DOHH2 (cell line): Measurements from ENCODE around the gene CFTR.

Experiments used
- H3F3A ChIP-seq: fragments of 200-600 bp; sonication (generic), shearing (Covaris generic); 2 replicates; pipeline ENCODE4 v1.6.0; 2016; ENCODE audit warnings: antibody characterized with exemption, mild to moderate bottlenecking; ENCODE audit not compliant: control insufficient read depth, insufficient read depth
- H3K27ac ChIP-seq: fragments of 200-600 bp; sonication (generic); 2 replicates; pipeline ENCODE4 v1.5.1; 2014; ENCODE audit warnings: low read depth, mild to moderate bottlenecking, low read length, moderate library complexity
- H3K27me3 ChIP-seq: fragments of 200-600 bp; sonication (generic); 2 replicates; pipeline ENCODE4 v1.6.1; 2014; ENCODE audit warnings: mild to moderate bottlenecking, low read length, mixed read lengths; ENCODE audit not compliant: control insufficient read depth
- H3K36me3 ChIP-seq: fragments of 200-600 bp; sonication (generic); 2 replicates; pipeline ENCODE4 v1.6.1; 2014; ENCODE audit warnings: mild to moderate bottlenecking, low read length, moderate library complexity, mixed read lengths; ENCODE audit not compliant: control insufficient read depth
- H3K4me1 ChIP-seq: fragments of 200-600 bp; sonication (generic); 2 replicates; pipeline ENCODE4 v1.6.1; 2014; ENCODE audit warnings: mild to moderate bottlenecking, low read length, mixed read lengths; ENCODE audit not compliant: control insufficient read depth
- H3K4me2 ChIP-seq: fragments of 200-600 bp; sonication (generic); 2 replicates; pipeline ENCODE4 v1.6.0; 2014; ENCODE audit warnings: mild to moderate bottlenecking, low read length, moderate library complexity
- H3K4me3 ChIP-seq: fragments of 200-600 bp; sonication (generic); 2 replicates; pipeline ENCODE4 v1.5.1; 2014; ENCODE audit warnings: mild to moderate bottlenecking, low read length, mixed read lengths
- H3K79me2 ChIP-seq: fragments of 200-600 bp; sonication (generic); 2 replicates; pipeline ENCODE4 v1.6.1; 2014; ENCODE audit warnings: mild to moderate bottlenecking, low read length, mixed read lengths; ENCODE audit not compliant: control insufficient read depth
- H3K9me2 ChIP-seq: fragments of 200-600 bp; sonication (generic); replicated peaks from 2 replicates; pipeline ENCODE4 v1.6.1; 2014; ENCODE audit warnings: mild to moderate bottlenecking, low read length, mixed read lengths; ENCODE audit not compliant: control insufficient read depth
- H3K9me3 ChIP-seq: fragments of 200-600 bp; sonication (generic); 2 replicates; pipeline ENCODE4 v1.6.1; 2014; ENCODE audit warnings: antibody characterized with exemption, low read length, mixed read lengths; ENCODE audit not compliant: control insufficient read depth, insufficient read depth
- H4K20me1 ChIP-seq: fragments of 200-600 bp; sonication (generic); 2 replicates; pipeline ENCODE4 v1.6.0; 2014; ENCODE audit warnings: low read depth, mild to moderate bottlenecking, antibody characterized with exemption, low read length, moderate library complexity; ENCODE audit not compliant: control insufficient read depth, insufficient read depth
- CTCF ChIP-seq: fragments of 200-600 bp; sonication (generic); IDR thresholded peaks from one replicate; pipeline ENCODE4 v1.5.1; 2014; ENCODE audit warnings: antibody characterized with exemption, mild to moderate bottlenecking, low read depth, low read length; ENCODE audit not compliant: poor library complexity, severe bottlenecking
- EZH2phosphoT487 ChIP-seq: fragments of 200-600 bp; sonication (generic); IDR thresholded peaks from 2 replicates; pipeline ENCODE4 v1.6.1; 2017; ENCODE audit warnings: borderline replicate concordance, mild to moderate bottlenecking, antibody characterized with exemption, low read length, moderate library complexity, mixed read lengths

Gene CFTR

GRCh38 chr7:117493460-117493859 is 13.6 kb downstream of the CFTR start:
- no peaks in the 10 kb centered on the region for H3K27me3 ChIP-seq
- H3K4me2 ChIP-seq: no peak overlapping the region
- no peak overlapping the region for H3K27ac ChIP-seq
- H3K9me3 ChIP-seq: no peaks in the 10 kb centered on the region
- TF ChIP-seq EZH2phosphoT487 (no peak), CTCF (no peak)
- H3K4me3 ChIP-seq: no peak overlapping the region
- no peaks in the 10 kb centered on the region for H3K4me1 ChIP-seq
- H3K79me2 ChIP-seq: no peaks in the 10 kb centered on the region
- no peaks in the 10 kb centered on the region for H3K36me3 ChIP-seq
- no peaks in the 10 kb centered on the region for H3K9me2 ChIP-seq
- H3F3A ChIP-seq: no peaks in the 10 kb centered on the region
- H4K20me1 ChIP-seq: no peaks in the 10 kb centered on the region

- Histone ChIP-seq H4K20me1 (no peaks in the 10 kb centered on the region), H3K27me3 (no peaks in the 10 kb centered on the region), H3K36me3 (no peaks in the 10 kb centered on the region), H3F3A (no peaks in the 10 kb centered on the region), H3K4me1 (no peaks in the 10 kb centered on the region), H3K9me3 (no peaks in the 10 kb centered on the region), H3K4me3 (no peak overlapping the region), H3K4me2 (no peak overlapping the region), H3K9me2 (no peaks in the 10 kb centered on the region), H3K79me2 (no peaks in the 10 kb centered on the region), H3K27ac (no peak overlapping the region)
- TF ChIP-seq EZH2phosphoT487: no peak
- no peak for TF ChIP-seq CTCF
These were observed 15.5 kb downstream of the CFTR start for GRCh38 chr7:117495308-117495707.

GRCh38 chr7:117502331-117502730 is 22.5 kb downstream of the CFTR start:
- Histone ChIP-seq H3K36me3 (no peaks in the 10 kb centered on the region), H4K20me1 (no peaks in the 10 kb centered on the region), H3K4me3 (no peak overlapping the region), H3F3A (no peaks in the 10 kb centered on the region), H3K9me3 (no peaks in the 10 kb centered on the region), H3K9me2 (no peaks in the 10 kb centered on the region), H3K27me3 (no peaks in the 10 kb centered on the region), H3K4me1 (no peaks in the 10 kb centered on the region), H3K79me2 (no peaks in the 10 kb centered on the region), H3K27ac (no peak overlapping the region), H3K4me2 (no peak overlapping the region)
- TF ChIP-seq EZH2phosphoT487: no peak

- no peak overlapping the region for H3K4me3 ChIP-seq
- no peaks in the 10 kb centered on the region for H3K9me3 ChIP-seq
- H3K9me2 ChIP-seq: no peaks in the 10 kb centered on the region
- H3K4me1 ChIP-seq: no peaks in the 10 kb centered on the region
- H3K4me2 ChIP-seq: no peak overlapping the region
- no peak for TF ChIP-seq EZH2phosphoT487
- no peak for TF ChIP-seq CTCF
- no peaks in the 10 kb centered on the region for H3K79me2 ChIP-seq
- H3K36me3 ChIP-seq: no peaks in the 10 kb centered on the region
- H3F3A ChIP-seq: no peaks in the 10 kb centered on the region
- H4K20me1 ChIP-seq: no peaks in the 10 kb centered on the region
- no peaks in the 10 kb centered on the region for H3K27me3 ChIP-seq
- H3K27ac ChIP-seq: no peak overlapping the region
These were observed 25.4 kb downstream of the CFTR start for GRCh38 chr7:117505238-117505637.
